Measurements from ENCODE around the gene ABCA3.

DNA sequence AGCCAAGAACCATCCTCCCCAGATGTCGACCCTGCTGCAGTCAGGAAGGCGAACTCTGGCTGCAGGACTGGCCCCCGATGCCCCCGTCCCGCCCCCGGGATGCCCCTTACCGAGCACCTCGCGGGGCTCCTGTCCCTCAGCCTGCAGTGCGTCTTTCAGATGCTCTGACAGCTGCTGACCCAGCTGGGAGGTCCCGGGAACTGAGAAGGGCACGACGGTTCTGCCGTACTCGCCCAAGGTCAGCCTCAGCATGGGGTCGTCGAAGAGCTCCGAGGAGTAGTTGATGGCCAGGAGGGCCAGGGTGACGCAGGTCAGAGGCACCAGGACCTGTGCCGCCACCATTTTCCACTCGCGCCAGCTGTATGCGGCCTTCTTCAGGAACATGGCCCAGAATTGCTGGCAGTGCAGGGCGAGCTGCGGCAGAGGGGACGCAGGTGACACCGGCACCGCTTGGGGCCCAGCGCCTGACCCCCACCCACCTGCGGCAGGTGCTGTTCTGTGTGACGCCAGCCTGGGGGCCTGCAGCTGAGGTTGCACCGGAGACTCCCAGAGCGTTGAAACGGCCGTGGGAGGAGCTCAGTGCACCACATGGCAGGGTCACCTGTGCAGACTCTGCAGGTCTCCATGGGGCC is 52.5 kb downstream of the ABCA3 start:
- TF ChIP-seq CTCF (conservative IDR thresholded peaks at IDR 0.05) (no peak), ZFX (IDR thresholded peaks at IDR 0.05) (no peak)

All from C4-2B (cell line).